Measurements from ENCODE around the gene IL32. TPM values are rescaled to one million over a fixed set of nuclear protein-coding genes. Genes with fewer than 3 reads are reported as not detected.

Gene IL32
- total RNA-seq, 1 experiment from 2014 or later, result 4.7 TPM

DNA sequence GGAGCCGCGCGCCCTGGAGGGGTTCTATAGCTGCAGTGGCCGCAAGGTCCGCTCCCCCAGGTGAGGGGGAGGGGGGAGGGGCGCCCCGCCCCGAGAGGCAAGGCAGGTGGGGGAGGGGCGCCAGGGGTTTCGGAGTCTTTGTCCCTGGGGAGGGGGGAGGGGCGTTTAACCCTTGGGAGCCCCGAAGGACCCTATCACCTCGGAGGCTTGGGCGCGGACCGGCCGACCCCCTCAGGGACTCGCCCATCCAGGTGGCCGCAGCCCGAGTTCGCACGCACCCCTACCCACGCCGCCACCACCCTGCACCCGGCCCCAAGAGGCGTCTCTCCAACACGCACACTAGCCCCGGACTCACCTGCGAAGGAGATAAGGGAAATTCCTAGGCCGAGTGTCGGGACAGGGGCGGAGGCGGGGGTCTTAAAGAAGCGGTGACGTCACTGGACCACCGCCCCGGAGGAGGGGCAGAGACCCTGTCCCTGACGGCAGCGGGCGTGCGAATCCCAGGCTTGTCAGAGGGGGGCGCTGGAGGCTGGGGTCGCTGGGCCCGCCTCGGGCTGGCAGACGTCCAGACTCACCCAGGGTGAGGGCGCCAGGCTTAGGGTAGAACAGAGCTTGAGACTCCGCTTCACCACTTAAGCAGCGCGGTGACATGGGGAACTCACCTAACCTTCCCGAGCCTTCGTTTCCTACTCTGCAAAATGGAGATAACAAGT, 47.5 kb upstream of the IL32 start, which contains the start of gene CLDN6 (continued):
- TF ChIP-seq AR (CRISPR knock-in tag; IDR thresholded peaks at IDR 0.05), result no peak
- TF ChIP-seq SMAD4 (CRISPR knock-in tag; IDR thresholded peaks at IDR 0.05), result no peak
- TF ChIP-seq ZNF671 (CRISPR knock-in tag; IDR thresholded peaks at IDR 0.05), result no peak
- TF ChIP-seq, protein P1, sequence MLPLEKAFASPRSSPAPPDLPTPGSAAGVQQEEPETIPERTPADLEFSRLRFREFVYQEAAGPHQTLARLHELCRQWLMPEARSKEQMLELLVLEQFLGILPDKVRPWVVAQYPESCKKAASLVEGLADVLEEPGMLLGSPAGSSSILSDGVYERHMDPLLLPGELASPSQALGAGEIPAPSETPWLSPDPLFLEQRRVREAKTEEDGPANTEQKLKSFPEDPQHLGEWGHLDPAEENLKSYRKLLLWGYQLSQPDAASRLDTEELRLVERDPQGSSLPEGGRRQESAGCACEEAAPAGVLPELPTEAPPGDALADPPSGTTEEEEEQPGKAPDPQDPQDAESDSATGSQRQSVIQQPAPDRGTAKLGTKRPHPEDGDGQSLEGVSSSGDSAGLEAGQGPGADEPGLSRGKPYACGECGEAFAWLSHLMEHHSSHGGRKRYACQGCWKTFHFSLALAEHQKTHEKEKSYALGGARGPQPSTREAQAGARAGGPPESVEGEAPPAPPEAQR (CRISPR knock-in tag; IDR thresholded peaks at IDR 0.05), result no peak
- peak; percentile 12; the same call in 1 of the 2 replicates for TF ChIP-seq ZNF416 (CRISPR knock-in tag; IDR thresholded peaks at IDR 0.05)
- TF ChIP-seq ATF1 (CRISPR knock-in tag; IDR thresholded peaks at IDR 0.05), result peak; percentile 65; the same call in 1 of the 2 replicates
- TF ChIP-seq ZNF423 (CRISPR knock-in tag; IDR thresholded peaks at IDR 0.05), result no peak; the same call in 1 of the 2 replicates
- no peak for TF ChIP-seq NFE2L1 (CRISPR knock-in tag; IDR thresholded peaks at IDR 0.05)
- TF ChIP-seq MXD4 (CRISPR knock-in tag; IDR thresholded peaks at IDR 0.05; ENCODE audit: borderline replicate concordance), result no peak
- TF ChIP-seq MYBL2 (CRISPR knock-in tag; IDR thresholded peaks at IDR 0.05), result no peak
- TF ChIP-seq ERG (CRISPR knock-in tag; IDR thresholded peaks at IDR 0.05), result no peak
- no peak for TF ChIP-seq ZNF425 (CRISPR knock-in tag; conservative IDR thresholded peaks at IDR 0.05)
- TF ChIP-seq, protein P2, sequence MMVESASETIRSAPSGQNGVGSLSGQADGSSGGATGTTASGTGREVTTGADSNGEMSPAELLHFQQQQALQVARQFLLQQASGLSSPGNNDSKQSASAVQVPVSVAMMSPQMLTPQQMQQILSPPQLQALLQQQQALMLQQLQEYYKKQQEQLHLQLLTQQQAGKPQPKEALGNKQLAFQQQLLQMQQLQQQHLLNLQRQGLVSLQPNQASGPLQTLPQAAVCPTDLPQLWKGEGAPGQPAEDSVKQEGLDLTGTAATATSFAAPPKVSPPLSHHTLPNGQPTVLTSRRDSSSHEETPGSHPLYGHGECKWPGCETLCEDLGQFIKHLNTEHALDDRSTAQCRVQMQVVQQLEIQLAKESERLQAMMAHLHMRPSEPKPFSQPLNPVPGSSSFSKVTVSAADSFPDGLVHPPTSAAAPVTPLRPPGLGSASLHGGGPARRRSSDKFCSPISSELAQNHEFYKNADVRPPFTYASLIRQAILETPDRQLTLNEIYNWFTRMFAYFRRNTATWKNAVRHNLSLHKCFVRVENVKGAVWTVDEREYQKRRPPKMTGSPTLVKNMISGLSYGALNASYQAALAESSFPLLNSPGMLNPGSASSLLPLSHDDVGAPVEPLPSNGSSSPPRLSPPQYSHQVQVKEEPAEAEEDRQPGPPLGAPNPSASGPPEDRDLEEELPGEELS (CRISPR knock-in tag; IDR thresholded peaks at IDR 0.05), result peak; percentile 83; the same call in 1 of the 2 replicates
- TF ChIP-seq SP1 (CRISPR knock-in tag; conservative IDR thresholded peaks at IDR 0.05), result peak; percentile 96
- TF ChIP-seq ZNF232 (CRISPR knock-in tag; IDR thresholded peaks at IDR 0.05), result peak; percentile 78; the same call in 1 of the 2 replicates
- peak; percentile 79 for TF ChIP-seq HMGXB4 (CRISPR knock-in tag; IDR thresholded peaks at IDR 0.05)
- 0 out of 2 replicates have a peak, but pooled peaks have one; percentile 62 for TF ChIP-seq ATF6 (CRISPR knock-in tag; IDR thresholded peaks at IDR 0.05)
- peak; percentile 66; the same call in 1 of the 2 replicates for TF ChIP-seq TEAD1 (CRISPR knock-in tag; IDR thresholded peaks at IDR 0.05)
- TF ChIP-seq NR3C1 (CRISPR knock-in tag; conservative IDR thresholded peaks at IDR 0.05; ENCODE audit: low read depth), result no peak
- TF ChIP-seq, protein P3, sequence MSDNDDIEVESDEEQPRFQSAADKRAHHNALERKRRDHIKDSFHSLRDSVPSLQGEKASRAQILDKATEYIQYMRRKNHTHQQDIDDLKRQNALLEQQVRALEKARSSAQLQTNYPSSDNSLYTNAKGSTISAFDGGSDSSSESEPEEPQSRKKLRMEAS (CRISPR knock-in tag; IDR thresholded peaks at IDR 0.05), result peak; percentile 39; the same call in 1 of the 2 replicates
- TF ChIP-seq JUN (CRISPR knock-in tag; IDR thresholded peaks at IDR 0.05), result no peak
- no peak for TF ChIP-seq TCF7 (CRISPR knock-in tag; IDR thresholded peaks at IDR 0.05; ENCODE audit: low read depth)
- TF ChIP-seq ZNF317 (CRISPR knock-in tag; IDR thresholded peaks at IDR 0.05; ENCODE audit: borderline replicate concordance, low read depth), result no peak
- TF ChIP-seq, protein P4, sequence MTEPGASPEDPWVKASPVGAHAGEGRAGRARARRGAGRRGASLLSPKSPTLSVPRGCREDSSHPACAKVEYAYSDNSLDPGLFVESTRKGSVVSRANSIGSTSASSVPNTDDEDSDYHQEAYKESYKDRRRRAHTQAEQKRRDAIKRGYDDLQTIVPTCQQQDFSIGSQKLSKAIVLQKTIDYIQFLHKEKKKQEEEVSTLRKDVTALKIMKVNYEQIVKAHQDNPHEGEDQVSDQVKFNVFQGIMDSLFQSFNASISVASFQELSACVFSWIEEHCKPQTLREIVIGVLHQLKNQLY (CRISPR knock-in tag; IDR thresholded peaks at IDR 0.05), result peak; percentile 86; the same call in 1 of the 2 replicates

Data from WTC11 (cell line).